Motor neuron (in vitro differentiated cells): Measurements from ENCODE around the gene PUM1. TPM values are rescaled to one million over a fixed set of nuclear protein-coding genes. Genes with fewer than 3 reads are reported as not detected.
A peak's percentile ranks its signal among the peaks of the same experiment; 100 is the strongest.

Source experiments
- ATAC-seq, 8 experiments: fragments of 200-7000 bp; cut with Tn5 transposase; replicated peaks in 6 of 8; 2 replicates each; pipeline ENCODE4 v1.8.0; 2021; ENCODE audit warnings: mild to moderate bottlenecking in 8 of 8, moderate library complexity in 8 of 8
- H3K27ac ChIP-seq, 2 donors: fragments of 250-450 bp; sonication (Bioruptor Pico); 2 replicates each; pipeline ENCODE4 v1.9.0; 2021; ENCODE audit warnings: antibody characterized with exemption in 2 of 2, mild to moderate bottlenecking in 2 of 2, moderate library complexity in 1 of 2
- H3K4me1 ChIP-seq, 2 donors: fragments of 250-450 bp; sonication (Bioruptor Pico); replicated peaks in 1 of 2; 2 replicates each; pipeline ENCODE4 v1.6.1; 2021; ENCODE audit warnings: antibody characterized with exemption in 2 of 2, mild to moderate bottlenecking in 2 of 2, moderate library complexity in 1 of 2
- H3K4me3 ChIP-seq, 5 donors: fragments of 250-450 bp; sonication (Bioruptor Pico); 2 replicates each; pipeline ENCODE4 v1.9.0; 2021; ENCODE audit warnings: antibody characterized with exemption in 5 of 5, mild to moderate bottlenecking in 5 of 5, moderate library complexity in 4 of 5
- WGBS, 10 experiments: fragments of 450-650 bp; shearing (Covaris generic); methylation state at CpG; one replicate each; pipeline ENCODE4 v1.0.0; 2022; 5-methylcytosine and 5-hydroxymethylcytosine counted together
- in situ Hi-C, 9 experiments: fragments of 400-800 bp; cut with MboI; loops; one replicate each; pipeline ENCODE4 v1.15.0; 2021; ENCODE audit warnings: low sequenced_read_pairs in 9 of 9, low pct_unique_long_range_greater_than_20kb in 2 of 9; ENCODE audit not compliant: unreplicated experiment in 9 of 9
- total RNA-seq, 8 experiments: library from RNA; unstranded; fragments of 300-600 nt; gene quantifications; 2 replicates each; pipeline versions ENCODE4 v1.2.3 to v1.2.4, GENCODE V29; 2022

PUM1 gene
- total RNA-seq, 8 experiments from 2014 or later: 62.3 to 123 (median 87.5) TPM

- in situ Hi-C loops: no loop called here
- no peak overlapping the region for H3K4me3 ChIP-seq
- 83 to 100% (median 93%) methylated on average over 1 to 9 of the region's 9 CpGs; no CpG with 5 or more reads in 1 of the 10 experiments for WGBS, 10 experiments
- no peak for ATAC-seq
- H3K4me1 ChIP-seq: peaks cover 0 to 3% of the 10 kb centered on the region in 2 donors
- no peak overlapping the region for H3K27ac ChIP-seq
Observed at GRCh38 chr1:30997463-30998057, 68.0 kb downstream of the PUM1 start.

GRCh38 chr1:30995990-30996612 lies 69.4 kb downstream of the PUM1 start:
- Histone ChIP-seq H3K27ac (no peak overlapping the region), H3K4me1 (peaks cover 0 to 3% of the 10 kb centered on the region in 2 donors), H3K4me3 (no peak overlapping the region)
- WGBS, 10 experiments: 0 to 75% (median 61%) methylated on average over 1 to 3 of the region's 3 CpGs; no CpG with 5 or more reads in 2 of the 10 experiments
- no peak for ATAC-seq
- in situ Hi-C loops: no loop called here

GRCh38 chr1:30991862-30992606 lies 73.5 kb downstream of the PUM1 start:
- Histone ChIP-seq H3K4me3 (no peak overlapping the region), H3K27ac (no peak overlapping the region), H3K4me1 (peaks cover 0 to 4% of the 10 kb centered on the region in 2 donors)
- ATAC-seq: peak in 1 of 8 experiments; percentile 33
- WGBS, 10 experiments: 79 to 100% (median 92%) methylated on average over 1 to 6 of the region's 6 CpGs; no CpG with 5 or more reads in 1 of the 10 experiments
- in situ Hi-C loops: no loop called here

- WGBS, 10 experiments: 87 to 100% (median 98%) methylated on average over 1 to 3 of the region's 3 CpGs; no CpG with 5 or more reads in 1 of the 10 experiments
- no peak overlapping the region for H3K27ac ChIP-seq
- in situ Hi-C loops: no loop called here
- H3K4me1 ChIP-seq: peaks cover 0 to 4% of the 10 kb centered on the region in 2 donors
- H3K4me3 ChIP-seq: no peak overlapping the region
- no peak for ATAC-seq
Observed at GRCh38 chr1:30990591-30990990, 74.9 kb downstream of the PUM1 start.

GRCh38 chr1:30988045-30988444 lies 77.5 kb downstream of the PUM1 start:
- in situ Hi-C loops: no loop called here
- H3K27ac ChIP-seq: no peak overlapping the region
- 31 to 100% (median 90%) methylated on average over 1 of the region's 1 CpG; no CpG with 5 or more reads in 2 of the 10 experiments for WGBS, 10 experiments
- ATAC-seq: no peak
- H3K4me3 ChIP-seq: no peak overlapping the region
- H3K4me1 ChIP-seq: peaks cover 0 to 4% of the 10 kb centered on the region in 2 donors

- Histone ChIP-seq H3K27ac (no peak overlapping the region), H3K4me3 (no peak overlapping the region), H3K4me1 (peaks cover 0 to 4% of the 10 kb centered on the region in 2 donors)
- peak in 1 of 8 experiments; percentile 26 for ATAC-seq
- WGBS, 10 experiments: 13 to 100% (median 77%) methylated on average over 1 to 3 of the region's 3 CpGs
- in situ Hi-C loops: no loop called here
Observed at GRCh38 chr1:30986755-30987154, 78.8 kb downstream of the PUM1 start.

GRCh38 chr1:30984991-30985503 lies 80.5 kb downstream of the PUM1 start:
- peaks cover 0 to 4% of the 10 kb centered on the region in 2 donors for H3K4me1 ChIP-seq
- no peak overlapping the region for H3K27ac ChIP-seq
- no peak for ATAC-seq
- H3K4me3 ChIP-seq: no peak overlapping the region
- in situ Hi-C loops: no loop called here
- 82 to 100% (median 95%) methylated on average over 1 to 4 of the region's 4 CpGs; no CpG with 5 or more reads in 1 of the 10 experiments for WGBS, 10 experiments

GRCh38 chr1:30984165-30984889 lies 81.2 kb downstream of the PUM1 start:
- in situ Hi-C loops: no loop called here
- Histone ChIP-seq H3K27ac (no peak overlapping the region), H3K4me1 (peaks cover 0 to 4% of the 10 kb centered on the region in 2 donors), H3K4me3 (no peak overlapping the region)
- 33 to 100% (median 89%) methylated on average over 1 to 4 of the region's 4 CpGs; no CpG with 5 or more reads in 1 of the 10 experiments for WGBS, 10 experiments
- ATAC-seq: peak in 1 of 8 experiments; percentile 49

GRCh38 chr1:30982937-30983336 lies 82.6 kb downstream of the PUM1 start:
- Histone ChIP-seq H3K4me3 (no peak overlapping the region), H3K4me1 (no peaks in the 10 kb centered on the region), H3K27ac (no peak overlapping the region)
- ATAC-seq: no peak
- in situ Hi-C loops: no loop called here
- WGBS, 10 experiments: 14 to 100% (median 86%) methylated on average over 1 of the region's 1 CpG; no CpG with 5 or more reads in 2 of the 10 experiments

- ATAC-seq: no peak
- H3K27ac ChIP-seq: no peak overlapping the region
- no peak overlapping the region for H3K4me3 ChIP-seq
- no peaks in the 10 kb centered on the region for H3K4me1 ChIP-seq
- in situ Hi-C loops: no loop called here
Observed at GRCh38 chr1:30982431-30982830, 83.1 kb downstream of the PUM1 start.

GRCh38 chr1:30981172-30981571 lies 84.3 kb downstream of the PUM1 start:
- H3K27ac ChIP-seq: no peak overlapping the region
- peak in 1 of 8 experiments; percentile 22 for ATAC-seq
- in situ Hi-C loops: no loop called here

GRCh38 chr1:30977511-30977910 lies 88.0 kb downstream of the PUM1 start:
- no peak overlapping the region for H3K4me3 ChIP-seq
- 92 to 100% (median 100%) methylated on average over 1 to 2 of the region's 2 CpGs; no CpG with 5 or more reads in 1 of the 10 experiments for WGBS, 10 experiments
- ATAC-seq: no peak
- in situ Hi-C loops: no loop called here
- no peak overlapping the region for H3K27ac ChIP-seq
- H3K4me1 ChIP-seq: peaks cover 0 to 2% of the 10 kb centered on the region in 2 donors

More at GRCh38 chr1:30981172-30981571, 84.3 kb downstream of the PUM1 start:
- no peaks in the 10 kb centered on the region for H3K4me1 ChIP-seq
- H3K4me3 ChIP-seq: no peak overlapping the region
- WGBS, 10 experiments: 61 to 100% (median 92%) methylated on average over 2 to 6 of the region's 6 CpGs; no CpG with 5 or more reads in 1 of the 10 experiments
